Mucosa of descending colon (tissue), 3 donors: ENCODE data around the gene CMKLR1. TPM values are rescaled to one million over a fixed set of nuclear protein-coding genes. Genes with fewer than 3 reads are reported as not detected.

ENCODE experiments used
- ATAC-seq: fragments of 200-7000 bp; cut with Tn5 transposase; one replicate; pipeline ENCODE4 v1.9.1; 2020; ENCODE audit warnings: mild to moderate bottlenecking, moderate library complexity
- DNase-seq, 3 donors: peaks; one replicate each; pipeline ENCODE4 v3.0.0-alpha.2; 2020
- H3K36me3 ChIP-seq: fragments of 200-600 bp; one replicate; pipeline ENCODE4 v1.8.0; 2021; ENCODE audit warnings: low read depth, mild to moderate bottlenecking
- H3K4me1 ChIP-seq: fragments of 200-600 bp; one replicate; pipeline ENCODE4 v1.8.0; 2021; ENCODE audit warnings: low read depth, mild to moderate bottlenecking
- H3K4me3 ChIP-seq: fragments of 200-600 bp; one replicate; pipeline ENCODE4 v1.8.0; 2021; ENCODE audit warnings: mild to moderate bottlenecking
- H3K9me3 ChIP-seq: fragments of 200-600 bp; one replicate; pipeline ENCODE4 v1.8.0; 2021; ENCODE audit warnings: mild to moderate bottlenecking
- CTCF ChIP-seq: fragments of 200-600 bp; IDR thresholded peaks from one replicate; pipeline ENCODE4 v1.8.0; 2022; ENCODE audit warnings: antibody characterized with exemption, mild to moderate bottlenecking
- intact Hi-C, 2 donors: fragments of 100-400 bp; cut with DNase I in 1 of 2; cut with micrococcal nuclease in 1 of 2; formaldehyde crosslinking; loops; one replicate each; pipeline versions ENCODE4 v1.11.0 to v1.11.1; 2022; cut with DNase I, micrococcal nuclease
- total RNA-seq, 3 donors: library from RNA; stranded (reverse); fragmentation: NEBNext Ultra II Directional in 2 of 3; extraction: Animal tissue kit (Norgen Biotek cat#: 25700) in 2 of 3; gene quantifications; one replicate each; pipeline versions ENCODE4 v1.2.1 to v1.2.4, GENCODE V29; 2021 to 2023
- donor health status: DM: no; HTN: no; CAD: no; lungs with moderate emphysema.
- donor health status: DM: no; HTN: no; CAD: no.
- donor health status: DM: no; HTN: yes; CAD: no.

CMKLR1 gene
- total RNA-seq, 3 donors from 2014 or later, result 4.4 to 15.7 (median 10.8) TPM

GRCh38 chr12:108341854-108342847 lies 3.0 kb upstream of the CMKLR1 start:
- intact Hi-C loops, result no loop called here

GRCh38 chr12:108341356-108341755 lies 2.2 kb upstream of the CMKLR1 start:
- no peak for TF ChIP-seq CTCF
- DNase-seq (no peak), ATAC-seq (no peak)
- no peaks in the 10 kb centered on the region for H3K9me3 ChIP-seq
- intact Hi-C loops, result no loop called here
- no peak overlapping the region for H3K4me3 ChIP-seq
- no peaks in the 10 kb centered on the region for H3K36me3 ChIP-seq
- no peaks in the 10 kb centered on the region for H3K4me1 ChIP-seq

More at GRCh38 chr12:108341854-108342847, 3.0 kb upstream of the CMKLR1 start:
- TF ChIP-seq CTCF, result no peak
- H3K4me1 ChIP-seq, result no peaks in the 10 kb centered on the region
- no peaks in the 10 kb centered on the region for H3K36me3 ChIP-seq
- DNase-seq (no peak), ATAC-seq (no peak)
- no peak overlapping the region for H3K4me3 ChIP-seq
- H3K9me3 ChIP-seq, result no peaks in the 10 kb centered on the region

- intact Hi-C loops, result no loop called here
- H3K9me3 ChIP-seq, result no peaks in the 10 kb centered on the region
- DNase-seq (no peak), ATAC-seq (no peak)
- H3K4me1 ChIP-seq, result no peaks in the 10 kb centered on the region
- no peak for TF ChIP-seq CTCF
- no peaks in the 10 kb centered on the region for H3K36me3 ChIP-seq
- H3K4me3 ChIP-seq, result no peak overlapping the region
These were observed 926 bp upstream of the CMKLR1 start for GRCh38 chr12:108340037-108340436.

GRCh38 chr12:108337235-108338223 lies 1.6 kb downstream of the CMKLR1 start:
- H3K4me3 ChIP-seq, result no peak overlapping the region

More at GRCh38 chr12:108337235-108338223, 1.6 kb downstream of the CMKLR1 start:
- Histone ChIP-seq H3K9me3 (no peaks in the 10 kb centered on the region), H3K4me1 (no peaks in the 10 kb centered on the region), H3K36me3 (no peaks in the 10 kb centered on the region)
- DNase-seq (no peak), ATAC-seq (peak; percentile 50)
- intact Hi-C loops, result no loop called here
- TF ChIP-seq CTCF, result no peak
